Neural progenitor cell (in vitro differentiated cells): ENCODE data around the gene PIH1D2. TPM values are rescaled to one million over a fixed set of nuclear protein-coding genes. Genes with fewer than 3 reads are reported as not detected.
A peak's percentile ranks its signal among the peaks of the same experiment; 100 is the strongest.

Experiments used
- DNase-seq: peaks from one replicate; pipeline ENCODE4 v3.0.0-alpha.2; 2016; ENCODE audit warnings: low spot score
- H2AFZ ChIP-seq: fragments of 200-600 bp; sonication (generic); replicated peaks from 2 replicates; pipeline ENCODE4 v1.6.1; 2016; ENCODE audit warnings: antibody characterized with exemption
- H3F3A ChIP-seq: fragments of 200-600 bp; sonication (generic); 2 replicates; pipeline ENCODE4 v1.6.1; 2016; ENCODE audit warnings: antibody characterized with exemption, low read depth
- H3K27ac ChIP-seq: fragments of 200-600 bp; sonication (generic); 2 replicates; pipeline ENCODE4 v1.5.1; 2016; ENCODE audit warnings: mild to moderate bottlenecking
- H3K27me3 ChIP-seq: fragments of 200-600 bp; sonication (generic); 2 replicates; pipeline ENCODE4 v1.6.1; 2016; ENCODE audit warnings: mild to moderate bottlenecking, moderate library complexity
- H3K36me3 ChIP-seq: fragments of 200-600 bp; sonication (generic); 2 replicates; pipeline ENCODE4 v1.5.1; 2016
- H3K4me1 ChIP-seq: fragments of 200-600 bp; sonication (generic); 2 replicates; pipeline ENCODE4 v1.6.1; 2016; ENCODE audit warnings: mixed run types
- H3K4me2 ChIP-seq: fragments of 200-600 bp; sonication (generic); 2 replicates; pipeline ENCODE4 v1.6.1; 2016
- H3K4me3 ChIP-seq: fragments of 200-600 bp; sonication (generic); 2 replicates; pipeline ENCODE4 v1.5.1; 2016
- H3K79me2 ChIP-seq: fragments of 200-600 bp; sonication (generic); 2 replicates; pipeline ENCODE4 v1.6.1; 2016; ENCODE audit warnings: low read depth
- H3K9ac ChIP-seq: fragments of 200-600 bp; sonication (generic); 2 replicates; pipeline ENCODE4 v1.6.1; 2016
- H3K9me3 ChIP-seq: fragments of 200-600 bp; sonication (generic); 2 replicates; pipeline ENCODE4 v1.5.1; 2016; ENCODE audit warnings: low read depth
- H4K20me1 ChIP-seq: fragments of 200-600 bp; sonication (generic); 2 replicates; pipeline ENCODE4 v1.6.1; 2016; ENCODE audit warnings: low read depth
- H3K27ac Mint-ChIP-seq: 3 replicates; pipeline ENCODE4 v1.8.0; 2021; ENCODE audit warnings: mixed read lengths
- H3K27me3 Mint-ChIP-seq: 2 replicates; pipeline ENCODE4 v1.8.0; 2022; ENCODE audit warnings: low read depth, mild to moderate bottlenecking, inconsistent platforms, moderate library complexity, mixed read lengths; ENCODE audit not compliant: insufficient read depth
- H3K36me3 Mint-ChIP-seq: 3 replicates; pipeline ENCODE4 v1.8.0; 2021; ENCODE audit warnings: mixed read lengths
- H3K4me1 Mint-ChIP-seq: 3 replicates; pipeline ENCODE4 v1.8.0; 2021; ENCODE audit warnings: mixed read lengths
- H3K4me3 Mint-ChIP-seq: 3 replicates; pipeline ENCODE4 v1.8.0; 2021; ENCODE audit warnings: mild to moderate bottlenecking, moderate library complexity, mixed read lengths
- H3K9me3 Mint-ChIP-seq: 3 replicates; pipeline ENCODE4 v1.8.0; 2020; ENCODE audit warnings: mixed read lengths
- CTCF ChIP-seq: fragments of 200-600 bp; sonication (generic); IDR thresholded peaks from 2 replicates; pipeline ENCODE4 v1.5.1; 2017; ENCODE audit warnings: antibody characterized with exemption, mild to moderate bottlenecking
- EZH2 ChIP-seq: fragments of 200-600 bp; sonication (generic); IDR thresholded peaks from 2 replicates; pipeline ENCODE4 v1.6.1; 2017; ENCODE audit warnings: antibody characterized with exemption, mild to moderate bottlenecking, moderate library complexity
- EZH2phosphoT487 ChIP-seq: fragments of 200-600 bp; sonication (generic); IDR thresholded peaks from 2 replicates; pipeline ENCODE4 v1.6.1; 2017; ENCODE audit warnings: antibody characterized with exemption
- total RNA-seq: library from RNA; depleted of rRNA; stranded (reverse); fragments of >200 nt; gene quantifications from 2 replicates; pipeline ENCODE4 v1.2.3, GENCODE V29; 2015; ENCODE audit warnings: low replicate concordance

The PIH1D2 gene
- total RNA-seq, 1 donor from 2014 or later, result 3.5 TPM

GRCh38 chr11:112024773-112025678, 48.8 kb downstream of the PIH1D2 start, which contains the start of gene DLAT:
Gene DLAT (plus strand): TSS chr11:112025408. CDS start chr11:112025473, 65 bp downstream.
- Histone ChIP-seq H2AFZ (peak within 1 kb of the TSS; percentile 94), H3K79me2 (peaks cover 38% of the 10 kb centered on the region), H3K9me3 (no peaks in the 10 kb centered on the region), H3K36me3 (peaks cover 18% of the 10 kb centered on the region), H3K4me3 (peak within 1 kb of the TSS; percentile 66), H3K9ac (peak within 1 kb of the TSS; percentile 63), H3K27me3 (no peaks in the 10 kb centered on the region), H4K20me1 (no peaks in the 10 kb centered on the region), H3K4me1 (peaks cover 7% of the 10 kb centered on the region), H3F3A (peaks cover 6% of the 10 kb centered on the region), H3K27ac (peak within 1 kb of the TSS; percentile 79), H3K4me2 (peak within 1 kb of the TSS; percentile 100)
- peak within 1 kb of the TSS; percentile 99 for H3K4me3 Mint-ChIP-seq
- peak; percentile 99 for DNase-seq
- TF ChIP-seq CTCF (no peak), EZH2phosphoT487 (no peak), EZH2 (no peak)
- H3K36me3 Mint-ChIP-seq, result peaks cover 23% of the 10 kb centered on the region
- H3K9me3 Mint-ChIP-seq, result no peaks in the 10 kb centered on the region
- peaks cover 26% of the 10 kb centered on the region for H3K4me1 Mint-ChIP-seq
- peaks cover 3% of the 10 kb centered on the region for H3K27me3 Mint-ChIP-seq
- peak within 1 kb of the TSS; percentile 100 for H3K27ac Mint-ChIP-seq

GRCh38 chr11:112024178-112024772, 49.5 kb downstream of the PIH1D2 start:
- H3K4me1 Mint-ChIP-seq, result peaks cover 26% of the 10 kb centered on the region
- H3K27ac Mint-ChIP-seq, result peak overlapping the region; percentile 100
- H3K27me3 Mint-ChIP-seq, result peaks cover 3% of the 10 kb centered on the region
- peak; percentile 15 for DNase-seq
- Histone ChIP-seq H3F3A (peaks cover 6% of the 10 kb centered on the region), H3K9ac (peak overlapping the region; percentile 63), H3K36me3 (peaks cover 17% of the 10 kb centered on the region), H3K79me2 (peaks cover 30% of the 10 kb centered on the region), H3K4me2 (peak overlapping the region; percentile 100), H2AFZ (peak overlapping the region; percentile 94), H3K9me3 (no peaks in the 10 kb centered on the region), H4K20me1 (no peaks in the 10 kb centered on the region), H3K4me3 (peak overlapping the region; percentile 66), H3K27ac (no peak overlapping the region), H3K27me3 (no peaks in the 10 kb centered on the region), H3K4me1 (peaks cover 7% of the 10 kb centered on the region)
- TF ChIP-seq EZH2phosphoT487, result no peak
- TF ChIP-seq CTCF, result no peak
- TF ChIP-seq EZH2, result no peak
- H3K4me3 Mint-ChIP-seq, result peak overlapping the region; percentile 99
- no peaks in the 10 kb centered on the region for H3K9me3 Mint-ChIP-seq
- peaks cover 17% of the 10 kb centered on the region for H3K36me3 Mint-ChIP-seq

GRCh38 chr11:112023104-112023503, 50.7 kb downstream of the PIH1D2 start:
- no peak overlapping the region for H3K4me3 ChIP-seq
- H3K27me3 Mint-ChIP-seq, result peaks cover 3% of the 10 kb centered on the region
- DNase-seq, result no peak
- peaks cover 24% of the 10 kb centered on the region for H3K4me1 Mint-ChIP-seq
- TF ChIP-seq CTCF, result peak; percentile 18
- no peak for TF ChIP-seq EZH2phosphoT487
- no peak for TF ChIP-seq EZH2
- H3K4me1 ChIP-seq, result peaks cover 7% of the 10 kb centered on the region
- peaks cover 14% of the 10 kb centered on the region for H3K36me3 Mint-ChIP-seq
- no peak overlapping the region for H2AFZ ChIP-seq
- no peak overlapping the region for H3K27ac ChIP-seq
- H3K9ac ChIP-seq, result no peak overlapping the region
- peaks cover 8% of the 10 kb centered on the region for H3K36me3 ChIP-seq
- H3K79me2 ChIP-seq, result peaks cover 18% of the 10 kb centered on the region
- no peaks in the 10 kb centered on the region for H3K27me3 ChIP-seq
- no peak overlapping the region for H3K4me2 ChIP-seq
- H3K4me3 Mint-ChIP-seq, result no peak overlapping the region
- H3K27ac Mint-ChIP-seq, result no peak overlapping the region
- H3K9me3 ChIP-seq, result no peaks in the 10 kb centered on the region
- H4K20me1 ChIP-seq, result no peaks in the 10 kb centered on the region
- no peaks in the 10 kb centered on the region for H3K9me3 Mint-ChIP-seq
- H3F3A ChIP-seq, result peaks cover 6% of the 10 kb centered on the region
